Right renal pelvis (tissue), 4 donors: ENCODE data around the gene CSF1R. TPM values are rescaled to one million over a fixed set of nuclear protein-coding genes. Genes with fewer than 3 reads are reported as not detected.

Experiments
- DNase-seq, 4 donors: peaks; one replicate each; pipeline ENCODE4 v3.0.0-alpha.2; 2013; ENCODE audit warnings: low read depth in 4 of 4, low spot score in 3 of 4, missing footprints in 1 of 4
- polyA plus RNA-seq, 4 donors: library from polyadenylated mRNA; unstranded; fragments of 120-200 nt; gene quantifications; one replicate each; pipeline ENCODE4 v1.2.1, GENCODE V29; 2013; ENCODE audit not compliant: insufficient read length in 4 of 4

Gene CSF1R
- polyA plus RNA-seq, result 10 to 100 TPM; 14.7 to 15.5 (median 15.0) TPM

GRCh38 chr5:150085950-150086715 is at the start of gene CSF1R:
CSF1R (minus strand) TSS chr5:150086554; CDS start chr5:150086427, 127 bp downstream.
- DNase-seq, result no peak

GRCh38 chr5:150135557-150136304 is 49.4 kb upstream of the CSF1R start:
- no peak for DNase-seq

- no peak for DNase-seq
Measured at GRCh38 chr5:150134198-150134588, 47.8 kb upstream of the CSF1R start.

GRCh38 chr5:150133581-150134197 is 47.3 kb upstream of the CSF1R start:
- no peak for DNase-seq

- DNase-seq, result no peak
Measured at GRCh38 chr5:150132740-150133139, 46.4 kb upstream of the CSF1R start.

- DNase-seq, result no peak
Measured at GRCh38 chr5:150131978-150132694, 45.8 kb upstream of the CSF1R start.

GRCh38 chr5:150131461-150131860 is 45.1 kb upstream of the CSF1R start:
- no peak for DNase-seq

- DNase-seq, result no peak
Measured at GRCh38 chr5:150130493-150130922, 44.2 kb upstream of the CSF1R start.

GRCh38 chr5:150129813-150130492 is 43.6 kb upstream of the CSF1R start:
- peak in 1 of 4 donors; percentile 59 for DNase-seq

GRCh38 chr5:150129454-150129812 is 43.1 kb upstream of the CSF1R start:
- no peak for DNase-seq

- DNase-seq, result no peak
Measured at GRCh38 chr5:150126921-150127265, 40.5 kb upstream of the CSF1R start.

GRCh38 chr5:150126199-150126920 is 40.0 kb upstream of the CSF1R start:
- DNase-seq, result no peak

- DNase-seq, result no peak
Measured at GRCh38 chr5:150125334-150125733, 39.0 kb upstream of the CSF1R start.

GRCh38 chr5:150124596-150124995 is 38.2 kb upstream of the CSF1R start:
- no peak for DNase-seq

- DNase-seq, result no peak
Measured at GRCh38 chr5:150124111-150124557, 37.8 kb upstream of the CSF1R start.

GRCh38 chr5:150123542-150123941 is 37.2 kb upstream of the CSF1R start:
- DNase-seq, result no peak

- no peak for DNase-seq
Measured at GRCh38 chr5:150122536-150123481, 36.5 kb upstream of the CSF1R start.

- DNase-seq, result no peak
Measured at GRCh38 chr5:150122158-150122510, 35.8 kb upstream of the CSF1R start.
